ENCODE results near the gene PRR3.
"Not testable (repeated sequence)": the region's sequence is repeated elsewhere in the genome, so short reads cannot be mapped to it uniquely, and the experiment has no call there.

The PRR3 gene

GRCh38 chr6:30570263-30570662 is 13.2 kb downstream of the PRR3 start:
- in situ Hi-C loops (cut with HindIII; ENCODE audit: low sequenced_read_pairs), result no loop called here

- in situ Hi-C loops (cut with HindIII; ENCODE audit: low sequenced_read_pairs), result no loop called here
These were observed 13.6 kb downstream of the PRR3 start for GRCh38 chr6:30570740-30571074.

- in situ Hi-C loops (cut with HindIII; ENCODE audit: low sequenced_read_pairs), result no loop called here
These were observed 14.1 kb downstream of the PRR3 start, which contains the start of gene ABCF1 for GRCh38 chr6:30571075-30571761. TSS of gene ABCF1 (plus strand) at chr6:30571442. CDS start at chr6:30571488, 46 bp downstream.

- in situ Hi-C loops (cut with HindIII; ENCODE audit: low sequenced_read_pairs), result no loop called here
These were observed 14.6 kb downstream of the PRR3 start for GRCh38 chr6:30571762-30572082.

GRCh38 chr6:30572148-30572547 is 15.1 kb downstream of the PRR3 start:
- in situ Hi-C loops (cut with HindIII; ENCODE audit: low sequenced_read_pairs), result no loop called here

GRCh38 chr6:30573113-30573512 is 16.0 kb downstream of the PRR3 start:
- in situ Hi-C loops (cut with HindIII; ENCODE audit: low sequenced_read_pairs), result no loop called here

GRCh38 chr6:30578051-30578450 is 21.0 kb downstream of the PRR3 start:
- in situ Hi-C loops (cut with HindIII; ENCODE audit: low sequenced_read_pairs), result no loop called here

GRCh38 chr6:30583921-30584320 is 26.8 kb downstream of the PRR3 start:
- in situ Hi-C loops (cut with HindIII; ENCODE audit: low sequenced_read_pairs), result no loop called here

GRCh38 chr6:30589754-30590358 is 32.8 kb downstream of the PRR3 start:
- in situ Hi-C loops (cut with HindIII; ENCODE audit: low sequenced_read_pairs), result no loop called here

GRCh38 chr6:30590509-30590908 is 33.4 kb downstream of the PRR3 start:
- in situ Hi-C loops (cut with HindIII; ENCODE audit: low sequenced_read_pairs), result no loop called here

GRCh38 chr6:30591008-30591407 is 33.9 kb downstream of the PRR3 start:
- in situ Hi-C loops (cut with HindIII; ENCODE audit: low sequenced_read_pairs), result no loop called here

- in situ Hi-C loops (cut with HindIII; ENCODE audit: low sequenced_read_pairs), result no loop called here
These were observed 35.2 kb downstream of the PRR3 start for GRCh38 chr6:30592287-30592686.

- in situ Hi-C loops (cut with HindIII; ENCODE audit: low sequenced_read_pairs), result not testable (repeated sequence)
These were observed 40.4 kb downstream of the PRR3 start for GRCh38 chr6:30597315-30598144.

GRCh38 chr6:30598912-30599624 is 42.0 kb downstream of the PRR3 start:
- in situ Hi-C loops (cut with HindIII; ENCODE audit: low sequenced_read_pairs), result no loop called here

GRCh38 chr6:30599625-30600324 is 42.7 kb downstream of the PRR3 start:
- in situ Hi-C loops (cut with HindIII; ENCODE audit: low sequenced_read_pairs), result no loop called here

- in situ Hi-C loops (cut with HindIII; ENCODE audit: low sequenced_read_pairs), result no loop called here
These were observed 43.4 kb downstream of the PRR3 start for GRCh38 chr6:30600451-30600961.

GRCh38 chr6:30601436-30601814 is 44.3 kb downstream of the PRR3 start:
- in situ Hi-C loops (cut with HindIII; ENCODE audit: low sequenced_read_pairs), result no loop called here

GRCh38 chr6:30601815-30602641 is 44.9 kb downstream of the PRR3 start:
- in situ Hi-C loops (cut with HindIII; ENCODE audit: low sequenced_read_pairs), result no loop called here

- in situ Hi-C loops (cut with HindIII; ENCODE audit: low sequenced_read_pairs), result no loop called here
These were observed 46.9 kb downstream of the PRR3 start for GRCh38 chr6:30603961-30604360.

- in situ Hi-C loops (cut with HindIII; ENCODE audit: low sequenced_read_pairs), result no loop called here
These were observed 53.0 kb downstream of the PRR3 start for GRCh38 chr6:30610065-30610464.

Measured in DLD1 (cell line).